Vagina (tissue), 2 donors: Measurements from ENCODE around the gene UST.

Source experiments
- CTCF ChIP-seq, 3 experiments: fragments of 450-650 bp in 2 of 3; fragments of 200-600 bp in 1 of 3; sonication (generic) in 1 of 3; IDR thresholded peaks; one replicate each; pipeline ENCODE4 v1.5.1; 2017 to 2019; ENCODE audit warnings: antibody characterized with exemption in 3 of 3, mild to moderate bottlenecking in 2 of 3, moderate library complexity in 2 of 3
- POLR2A ChIP-seq, 2 donors: fragments of 450-650 bp; IDR thresholded peaks; one replicate each; pipeline ENCODE4 v1.6.1; 2017; ENCODE audit warnings: antibody characterized with exemption in 2 of 2, mild to moderate bottlenecking in 2 of 2, moderate library complexity in 2 of 2

- no peak for TF ChIP-seq POLR2A (IDR thresholded peaks at IDR 0.05)
- TF ChIP-seq CTCF (IDR thresholded peaks at IDR 0.05), result no peak
These were observed 25.9 kb upstream of the UST start for GRCh38 chr6:148720897-148721296.
